ENCODE measurements around the gene DOK7. TPM values are rescaled to one million over a fixed set of nuclear protein-coding genes. Genes with fewer than 3 reads are reported as not detected.

Gene DOK7
- total RNA-seq, 1 donor from 2014 or later, result 0.72 TPM

GRCh38 chr4:3464911-3465697 lies 2.0 kb downstream of the DOK7 start:
- Mint-ChIP-seq H3K27ac (no peak overlapping the region), H3K9me3 (peaks cover 1% of the 10 kb centered on the region), H3K36me3 (no peaks in the 10 kb centered on the region), H3K4me1 (ENCODE audit: unreplicated experiment) (no peaks in the 10 kb centered on the region), H3K4me3 (no peak overlapping the region), H3K27me3 (peaks cover 9% of the 10 kb centered on the region)
- no peak for TF ChIP-seq CTCF (conservative IDR thresholded peaks at IDR 0.05)
- no peak for DNase-seq (ENCODE audit: extremely low spot score, unreplicated experiment)

GRCh38 chr4:3465698-3466671 lies 2.9 kb downstream of the DOK7 start:
- no peak overlapping the region for H3K4me3 Mint-ChIP-seq
- no peaks in the 10 kb centered on the region for H3K9me3 Mint-ChIP-seq
- DNase-seq (ENCODE audit: extremely low spot score, unreplicated experiment), result no peak
- peak; percentile 61 for TF ChIP-seq CTCF (conservative IDR thresholded peaks at IDR 0.05)
- no peak overlapping the region for H3K27ac Mint-ChIP-seq
- H3K27me3 Mint-ChIP-seq, result peaks cover 11% of the 10 kb centered on the region
- H3K36me3 Mint-ChIP-seq, result no peaks in the 10 kb centered on the region
- no peaks in the 10 kb centered on the region for H3K4me1 Mint-ChIP-seq (ENCODE audit: unreplicated experiment)

GRCh38 chr4:3466691-3467600 lies 3.8 kb downstream of the DOK7 start:
- Mint-ChIP-seq H3K27me3 (peaks cover 11% of the 10 kb centered on the region), H3K4me1 (ENCODE audit: unreplicated experiment) (no peaks in the 10 kb centered on the region), H3K4me3 (no peak overlapping the region), H3K27ac (no peak overlapping the region), H3K9me3 (no peaks in the 10 kb centered on the region), H3K36me3 (no peaks in the 10 kb centered on the region)
- no peak for DNase-seq (ENCODE audit: extremely low spot score, unreplicated experiment)
- peak; percentile 11 for TF ChIP-seq CTCF (conservative IDR thresholded peaks at IDR 0.05)

DNA sequence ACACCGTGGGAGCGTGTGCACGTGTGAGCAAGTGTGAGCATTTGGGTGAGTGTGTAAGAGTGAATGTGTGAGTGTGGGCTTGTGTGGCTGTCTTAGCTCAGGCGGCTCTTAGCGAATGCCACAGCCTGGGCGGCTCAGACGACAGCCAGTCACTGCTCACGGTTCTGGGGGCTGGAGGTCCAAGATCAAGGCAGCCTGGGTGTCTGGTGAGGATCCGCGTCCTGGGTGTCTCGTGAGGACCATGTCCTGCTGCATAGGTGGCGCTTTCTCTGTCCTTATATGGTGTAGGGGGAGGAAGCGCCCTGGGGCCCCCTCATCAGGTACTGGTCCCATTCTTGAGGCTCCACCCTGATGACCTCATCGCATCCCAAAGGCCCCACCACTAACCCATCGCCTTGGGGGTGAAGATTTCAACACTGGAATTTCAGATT lies 4.5 kb downstream of the DOK7 start:
- DNase-seq (ENCODE audit: extremely low spot score, unreplicated experiment), result no peak
- Mint-ChIP-seq H3K36me3 (no peaks in the 10 kb centered on the region), H3K27ac (no peak overlapping the region), H3K4me1 (ENCODE audit: unreplicated experiment) (no peaks in the 10 kb centered on the region), H3K27me3 (peaks cover 11% of the 10 kb centered on the region), H3K9me3 (no peaks in the 10 kb centered on the region), H3K4me3 (no peak overlapping the region)
- no peak for TF ChIP-seq CTCF (conservative IDR thresholded peaks at IDR 0.05)

DNA sequence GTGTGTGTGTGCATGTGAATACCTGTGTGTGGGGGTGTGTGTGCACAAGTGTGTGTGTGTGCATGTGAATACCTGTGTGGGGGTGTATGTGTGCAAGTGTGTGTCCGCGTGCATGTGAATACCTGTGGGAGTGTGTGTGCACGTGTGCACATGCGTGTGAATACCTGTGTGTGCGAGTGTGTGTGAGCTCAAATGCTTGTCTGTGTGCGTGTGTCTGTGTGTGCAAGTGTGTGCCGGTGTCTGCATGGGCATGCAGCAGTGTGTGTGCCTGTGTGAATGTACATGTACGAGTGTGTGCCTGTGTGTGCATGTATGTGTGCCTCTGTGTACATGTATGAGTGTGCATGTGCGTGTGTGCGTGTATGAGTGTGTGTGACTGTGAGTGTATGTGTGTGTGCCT lies 5.0 kb downstream of the DOK7 start:
- H3K27me3 Mint-ChIP-seq, result peaks cover 9% of the 10 kb centered on the region
- no peaks in the 10 kb centered on the region for H3K9me3 Mint-ChIP-seq
- no peak overlapping the region for H3K27ac Mint-ChIP-seq
- no peak for TF ChIP-seq CTCF (conservative IDR thresholded peaks at IDR 0.05)
- H3K4me1 Mint-ChIP-seq (ENCODE audit: unreplicated experiment), result no peaks in the 10 kb centered on the region
- H3K36me3 Mint-ChIP-seq, result no peaks in the 10 kb centered on the region
- H3K4me3 Mint-ChIP-seq, result no peak overlapping the region
- DNase-seq (ENCODE audit: extremely low spot score, unreplicated experiment), result no peak

All from type B pancreatic cell (in vitro differentiated cells).